ENCODE results near the gene RCC1. TPM values are rescaled to one million over a fixed set of nuclear protein-coding genes. Genes with fewer than 3 reads are reported as not detected.
A peak's percentile ranks its signal among the peaks of the same experiment; 100 is the strongest.
"Not testable (repeated sequence)": the region's sequence is repeated elsewhere in the genome, so short reads cannot be mapped to it uniquely, and the experiment has no call there.

Gene RCC1
- total RNA-seq, 1 donor from 2014 or later = 20.5 TPM

DNA sequence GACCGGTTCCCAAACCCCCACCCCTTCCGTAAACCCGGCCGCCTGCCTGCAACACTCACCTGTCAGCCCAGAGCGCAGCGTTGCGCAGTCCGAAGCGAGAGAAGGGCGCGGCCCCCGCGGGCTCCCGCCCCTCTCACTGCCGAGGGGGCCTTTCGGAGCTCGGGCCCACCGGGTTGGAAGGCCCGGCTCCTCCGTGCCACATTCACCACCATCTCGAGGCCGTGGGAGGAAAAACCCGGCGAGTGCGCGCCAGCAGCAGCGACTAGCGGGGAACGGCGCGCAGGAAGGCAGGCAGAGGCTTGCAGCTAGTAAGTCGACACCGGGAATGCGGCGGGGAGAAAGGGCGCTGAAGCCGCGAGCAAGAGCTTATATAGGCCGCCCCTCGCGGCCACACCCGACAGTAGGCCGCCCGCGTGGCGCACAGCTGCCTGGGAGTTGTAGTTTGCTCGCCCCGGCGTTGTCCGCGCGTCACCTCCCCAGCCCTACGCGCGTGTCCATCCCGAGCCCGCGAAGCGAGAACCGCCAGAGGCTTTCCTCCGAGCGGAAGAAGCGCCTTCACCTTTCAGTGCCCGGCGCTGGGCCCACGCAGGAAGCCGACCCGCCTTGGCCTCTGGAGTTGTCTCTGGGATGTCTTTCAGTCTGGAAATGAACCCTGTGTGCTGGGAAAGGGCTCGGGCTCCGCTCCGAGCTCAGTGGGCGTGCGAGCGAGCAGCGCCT is 75.8 kb downstream of the RCC1 start:
- Mint-ChIP-seq H3K4me3 (ENCODE audit: unreplicated experiment) (peak overlapping the region; percentile 89), H3K27me3 (ENCODE audit: low read depth) (no peaks in the 10 kb centered on the region), H3K4me1 (ENCODE audit: low read depth) (peaks cover 33% of the 10 kb centered on the region), H3K27ac (ENCODE audit: unreplicated experiment) (peak overlapping the region; percentile 91), H3K36me3 (ENCODE audit: low read depth) (peaks cover 25% of the 10 kb centered on the region), H3K9me3 (ENCODE audit: low read depth) (no peaks in the 10 kb centered on the region)
- DNase-seq (ENCODE audit: low spot score) = peak; percentile 98
- TF ChIP-seq, protein P1, sequence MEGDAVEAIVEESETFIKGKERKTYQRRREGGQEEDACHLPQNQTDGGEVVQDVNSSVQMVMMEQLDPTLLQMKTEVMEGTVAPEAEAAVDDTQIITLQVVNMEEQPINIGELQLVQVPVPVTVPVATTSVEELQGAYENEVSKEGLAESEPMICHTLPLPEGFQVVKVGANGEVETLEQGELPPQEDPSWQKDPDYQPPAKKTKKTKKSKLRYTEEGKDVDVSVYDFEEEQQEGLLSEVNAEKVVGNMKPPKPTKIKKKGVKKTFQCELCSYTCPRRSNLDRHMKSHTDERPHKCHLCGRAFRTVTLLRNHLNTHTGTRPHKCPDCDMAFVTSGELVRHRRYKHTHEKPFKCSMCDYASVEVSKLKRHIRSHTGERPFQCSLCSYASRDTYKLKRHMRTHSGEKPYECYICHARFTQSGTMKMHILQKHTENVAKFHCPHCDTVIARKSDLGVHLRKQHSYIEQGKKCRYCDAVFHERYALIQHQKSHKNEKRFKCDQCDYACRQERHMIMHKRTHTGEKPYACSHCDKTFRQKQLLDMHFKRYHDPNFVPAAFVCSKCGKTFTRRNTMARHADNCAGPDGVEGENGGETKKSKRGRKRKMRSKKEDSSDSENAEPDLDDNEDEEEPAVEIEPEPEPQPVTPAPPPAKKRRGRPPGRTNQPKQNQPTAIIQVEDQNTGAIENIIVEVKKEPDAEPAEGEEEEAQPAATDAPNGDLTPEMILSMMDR (IDR thresholded peaks at IDR 0.05) = peak; percentile 59

DNA sequence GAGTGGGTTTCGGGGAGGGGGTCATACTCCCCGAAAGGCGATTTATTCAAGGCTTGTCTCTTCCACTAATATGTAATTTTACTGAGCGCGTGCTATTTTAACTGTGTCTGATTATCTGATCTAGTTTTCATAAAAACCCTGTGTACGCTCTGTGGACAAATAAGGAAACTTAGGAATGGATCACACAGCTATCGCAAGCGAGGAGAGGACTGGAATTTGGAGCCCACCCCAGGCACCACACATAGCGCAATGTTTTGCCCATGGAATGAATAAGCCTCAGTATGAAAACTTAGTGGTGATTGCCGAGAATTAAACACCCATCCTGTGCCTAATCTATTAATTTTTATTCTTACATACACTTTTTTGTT is 76.4 kb downstream of the RCC1 start:
- peaks cover 33% of the 10 kb centered on the region for H3K4me1 Mint-ChIP-seq (ENCODE audit: low read depth)
- DNase-seq (ENCODE audit: low spot score) = no peak
- H3K36me3 Mint-ChIP-seq (ENCODE audit: low read depth) = peaks cover 25% of the 10 kb centered on the region
- peak overlapping the region; percentile 89 for H3K4me3 Mint-ChIP-seq (ENCODE audit: unreplicated experiment)
- TF ChIP-seq, protein P1 (IDR thresholded peaks at IDR 0.05) = no peak
- H3K9me3 Mint-ChIP-seq (ENCODE audit: low read depth) = no peaks in the 10 kb centered on the region
- peak overlapping the region; percentile 91 for H3K27ac Mint-ChIP-seq (ENCODE audit: unreplicated experiment)
- no peaks in the 10 kb centered on the region for H3K27me3 Mint-ChIP-seq (ENCODE audit: low read depth)

DNA sequence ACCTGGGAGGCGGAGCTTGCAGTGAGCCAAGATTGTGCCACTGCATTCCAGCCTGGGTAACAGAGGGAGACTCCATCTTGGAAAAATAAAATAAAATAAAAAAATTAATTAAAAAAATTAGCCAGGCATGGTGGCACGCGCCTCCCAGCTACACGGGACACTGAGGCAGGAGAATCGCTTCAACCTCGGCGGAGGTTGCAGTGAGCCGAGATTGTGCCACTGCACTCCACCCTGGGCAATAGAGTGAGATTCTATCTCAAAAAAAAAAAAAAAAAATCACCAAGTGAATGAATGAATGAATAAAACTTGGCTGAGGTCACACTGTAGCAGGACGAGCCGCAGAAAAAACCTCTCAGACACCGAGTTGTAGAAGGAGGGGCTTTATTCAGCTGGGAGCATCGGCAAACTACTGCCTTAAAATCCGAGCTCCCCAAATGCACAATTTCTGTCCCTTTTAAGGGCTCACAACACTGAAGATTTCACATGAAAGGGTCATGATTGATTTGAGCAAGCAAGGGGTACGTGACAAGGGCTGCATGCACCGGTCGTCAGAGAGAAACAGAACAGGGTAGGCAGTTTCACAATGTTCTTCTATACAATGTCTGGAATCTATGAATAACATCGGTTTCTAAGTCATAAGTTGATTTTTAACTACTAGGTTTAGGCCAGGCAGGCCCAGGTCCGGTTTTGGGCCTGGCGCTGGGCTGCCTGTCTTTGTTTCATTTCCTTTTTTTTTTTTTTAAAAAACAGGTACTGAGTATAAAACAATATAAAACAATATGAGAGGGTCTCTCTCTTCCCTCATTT is 80.9 kb downstream of the RCC1 start:
- H3K4me1 Mint-ChIP-seq (ENCODE audit: low read depth); H3K4me3 Mint-ChIP-seq (ENCODE audit: unreplicated experiment); H3K9me3 Mint-ChIP-seq (ENCODE audit: low read depth): not testable (repeated sequence)

More for the DNA sequence above, 80.9 kb downstream of the RCC1 start:
- DNase-seq (ENCODE audit: low spot score); H3K36me3 Mint-ChIP-seq (ENCODE audit: low read depth); H3K27me3 Mint-ChIP-seq (ENCODE audit: low read depth): not testable (repeated sequence)
- H3K27ac Mint-ChIP-seq (ENCODE audit: unreplicated experiment) = peak overlapping the region; percentile 41

Other genes starting within 250 kb of the RCC1 start
- 11.6 to 56.2 TPM (median 54.7 TPM) in 3 replicates for gene SESN2, start 246.5 kb upstream of the RCC1 start, total RNA-seq
- 10.9 to 12.2 TPM (median 11.3 TPM) in 3 replicates for gene MED18, start 177.0 kb upstream of the RCC1 start, total RNA-seq
- gene PHACTR4, start 136.3 kb upstream of the RCC1 start, total RNA-seq = 39.6 to 45.7 TPM (median 39.9 TPM) in 3 replicates
- gene TRNAU1AP, start 47.0 kb downstream of the RCC1 start, total RNA-seq = 19.6 to 21.5 TPM (median 20.3 TPM) in 3 replicates
- 1.3 to 2.6 TPM (median 2.3 TPM) in 3 replicates for gene RAB42, start 86.2 kb downstream of the RCC1 start, total RNA-seq
- 19.4 to 27.6 TPM (median 22.8 TPM) in 3 replicates for gene TAF12, start 137.0 kb downstream of the RCC1 start, total RNA-seq
- gene RNU11, start 142.6 kb downstream of the RCC1 start, total RNA-seq = not detected in 3 replicates
- 10.9 to 12.6 TPM (median 12.4 TPM) in 3 replicates for gene GMEB1, start 162.7 kb downstream of the RCC1 start, total RNA-seq
- gene YTHDF2, start 230.9 kb downstream of the RCC1 start, total RNA-seq = 56.5 to 68.8 TPM (median 62.0 TPM) in 3 replicates